Measurements from ENCODE around the gene NALCN.

DNA sequence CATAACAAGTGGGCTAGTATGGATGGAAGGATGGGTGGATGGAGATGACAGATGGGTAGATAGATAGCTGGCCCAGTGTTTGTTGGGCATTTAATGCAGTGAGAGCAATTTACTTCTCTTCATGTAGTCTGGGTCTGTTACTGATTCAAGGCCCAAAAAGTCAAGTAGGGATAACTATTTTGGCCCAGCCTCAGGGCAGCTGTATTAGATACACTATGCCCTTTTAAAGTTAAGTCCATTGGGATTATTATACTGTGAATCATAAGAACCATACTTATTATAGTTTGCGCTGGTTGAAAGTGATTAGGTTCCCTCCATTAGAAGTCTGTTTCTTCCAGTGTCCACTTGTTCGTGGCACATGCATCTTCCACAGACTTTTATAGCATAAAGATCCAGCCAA lies 40.9 kb upstream of the NALCN start:
- TF ChIP-seq, protein P1, sequence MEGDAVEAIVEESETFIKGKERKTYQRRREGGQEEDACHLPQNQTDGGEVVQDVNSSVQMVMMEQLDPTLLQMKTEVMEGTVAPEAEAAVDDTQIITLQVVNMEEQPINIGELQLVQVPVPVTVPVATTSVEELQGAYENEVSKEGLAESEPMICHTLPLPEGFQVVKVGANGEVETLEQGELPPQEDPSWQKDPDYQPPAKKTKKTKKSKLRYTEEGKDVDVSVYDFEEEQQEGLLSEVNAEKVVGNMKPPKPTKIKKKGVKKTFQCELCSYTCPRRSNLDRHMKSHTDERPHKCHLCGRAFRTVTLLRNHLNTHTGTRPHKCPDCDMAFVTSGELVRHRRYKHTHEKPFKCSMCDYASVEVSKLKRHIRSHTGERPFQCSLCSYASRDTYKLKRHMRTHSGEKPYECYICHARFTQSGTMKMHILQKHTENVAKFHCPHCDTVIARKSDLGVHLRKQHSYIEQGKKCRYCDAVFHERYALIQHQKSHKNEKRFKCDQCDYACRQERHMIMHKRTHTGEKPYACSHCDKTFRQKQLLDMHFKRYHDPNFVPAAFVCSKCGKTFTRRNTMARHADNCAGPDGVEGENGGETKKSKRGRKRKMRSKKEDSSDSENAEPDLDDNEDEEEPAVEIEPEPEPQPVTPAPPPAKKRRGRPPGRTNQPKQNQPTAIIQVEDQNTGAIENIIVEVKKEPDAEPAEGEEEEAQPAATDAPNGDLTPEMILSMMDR (IDR thresholded peaks at IDR 0.05) = no peak
- TF ChIP-seq POLR2A (IDR thresholded peaks at IDR 0.05) = no peak

Measured in adrenal gland (tissue), 5 donors.